HFFc6 (cell line): ENCODE data around the gene STAG3. TPM values are rescaled to one million over a fixed set of nuclear protein-coding genes. Genes with fewer than 3 reads are reported as not detected.
A peak's percentile ranks its signal among the peaks of the same experiment; 100 is the strongest.

Experiments used
- DNase-seq: peaks from one replicate; pipeline ENCODE4 v3.0.0-alpha.2; 2018
- H3K27ac Mint-ChIP-seq: 2 replicates; pipeline ENCODE4 v1.8.0; 2020; ENCODE audit warnings: mild to moderate bottlenecking, mixed read lengths
- H3K27me3 Mint-ChIP-seq: 2 replicates; pipeline ENCODE4 v1.8.0; 2021; ENCODE audit warnings: mild to moderate bottlenecking, moderate library complexity, mixed read lengths; ENCODE audit not compliant: insufficient read depth
- H3K36me3 Mint-ChIP-seq: 2 replicates; pipeline ENCODE4 v1.8.0; 2021; ENCODE audit warnings: low read depth, mixed read lengths
- H3K4me1 Mint-ChIP-seq: 2 replicates; pipeline ENCODE4 v1.8.0; 2020; ENCODE audit warnings: low read depth, mixed read lengths
- H3K4me3 Mint-ChIP-seq: 2 replicates; pipeline ENCODE4 v1.8.0; 2020; ENCODE audit warnings: mild to moderate bottlenecking, moderate library complexity, mixed read lengths
- H3K9me3 Mint-ChIP-seq: 2 replicates; pipeline ENCODE4 v1.8.0; 2020; ENCODE audit warnings: mild to moderate bottlenecking, mixed read lengths
- total RNA-seq, 6 experiments: library from RNA; stranded (reverse); fragmentation: NEBNext Ultra II Directional; extraction: Animal tissue kit (Norgen Biotek cat#: 25700); gene quantifications; 2 replicates in 1 of 6; 3 replicates in 5 of 6; pipeline ENCODE4 v1.2.3, GENCODE V29; 2021
- TF ChIP-seq, protein P1 (sequence below): fragments of 200-600 bp; sonication (generic); IDR thresholded peaks from 2 replicates; pipeline ENCODE4 v1.5.0; 2021; ENCODE audit warnings: antibody characterized with exemption, mild to moderate bottlenecking

The STAG3 gene
- total RNA-seq, 6 experiments from 2014 or later: 0.24 to 0.91 (median 0.43) TPM

DNA sequence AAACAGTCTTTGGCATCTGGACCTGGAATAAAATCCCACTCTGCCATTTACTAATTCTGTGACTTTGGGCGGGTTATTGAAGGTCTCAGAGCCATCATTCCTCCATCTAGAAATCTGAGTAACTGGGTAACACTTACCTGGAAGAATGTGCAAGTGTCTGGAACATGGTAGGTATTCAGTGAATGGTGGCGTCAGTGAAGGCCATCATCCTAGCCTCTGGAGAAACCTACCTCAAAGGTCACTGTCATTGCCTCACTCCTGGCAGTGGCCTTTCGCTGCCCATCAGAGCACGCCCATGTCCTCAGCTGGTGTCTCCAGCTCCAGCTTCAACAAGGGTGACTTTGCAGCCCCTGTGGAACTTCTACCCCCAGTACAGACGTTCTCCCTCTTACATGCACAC lies 13.8 kb upstream of the STAG3 start:
- DNase-seq: no peak
- H3K4me1 Mint-ChIP-seq: peaks cover 30% of the 10 kb centered on the region
- H3K27me3 Mint-ChIP-seq: peaks cover 2% of the 10 kb centered on the region; the same call in 1 of the 2 replicates
- H3K36me3 Mint-ChIP-seq: no peaks in the 10 kb centered on the region
- H3K4me3 Mint-ChIP-seq: no peak overlapping the region
- TF ChIP-seq, protein P1, sequence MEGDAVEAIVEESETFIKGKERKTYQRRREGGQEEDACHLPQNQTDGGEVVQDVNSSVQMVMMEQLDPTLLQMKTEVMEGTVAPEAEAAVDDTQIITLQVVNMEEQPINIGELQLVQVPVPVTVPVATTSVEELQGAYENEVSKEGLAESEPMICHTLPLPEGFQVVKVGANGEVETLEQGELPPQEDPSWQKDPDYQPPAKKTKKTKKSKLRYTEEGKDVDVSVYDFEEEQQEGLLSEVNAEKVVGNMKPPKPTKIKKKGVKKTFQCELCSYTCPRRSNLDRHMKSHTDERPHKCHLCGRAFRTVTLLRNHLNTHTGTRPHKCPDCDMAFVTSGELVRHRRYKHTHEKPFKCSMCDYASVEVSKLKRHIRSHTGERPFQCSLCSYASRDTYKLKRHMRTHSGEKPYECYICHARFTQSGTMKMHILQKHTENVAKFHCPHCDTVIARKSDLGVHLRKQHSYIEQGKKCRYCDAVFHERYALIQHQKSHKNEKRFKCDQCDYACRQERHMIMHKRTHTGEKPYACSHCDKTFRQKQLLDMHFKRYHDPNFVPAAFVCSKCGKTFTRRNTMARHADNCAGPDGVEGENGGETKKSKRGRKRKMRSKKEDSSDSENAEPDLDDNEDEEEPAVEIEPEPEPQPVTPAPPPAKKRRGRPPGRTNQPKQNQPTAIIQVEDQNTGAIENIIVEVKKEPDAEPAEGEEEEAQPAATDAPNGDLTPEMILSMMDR: no peak
- no peaks in the 10 kb centered on the region for H3K9me3 Mint-ChIP-seq
- H3K27ac Mint-ChIP-seq: no peak overlapping the region

DNA sequence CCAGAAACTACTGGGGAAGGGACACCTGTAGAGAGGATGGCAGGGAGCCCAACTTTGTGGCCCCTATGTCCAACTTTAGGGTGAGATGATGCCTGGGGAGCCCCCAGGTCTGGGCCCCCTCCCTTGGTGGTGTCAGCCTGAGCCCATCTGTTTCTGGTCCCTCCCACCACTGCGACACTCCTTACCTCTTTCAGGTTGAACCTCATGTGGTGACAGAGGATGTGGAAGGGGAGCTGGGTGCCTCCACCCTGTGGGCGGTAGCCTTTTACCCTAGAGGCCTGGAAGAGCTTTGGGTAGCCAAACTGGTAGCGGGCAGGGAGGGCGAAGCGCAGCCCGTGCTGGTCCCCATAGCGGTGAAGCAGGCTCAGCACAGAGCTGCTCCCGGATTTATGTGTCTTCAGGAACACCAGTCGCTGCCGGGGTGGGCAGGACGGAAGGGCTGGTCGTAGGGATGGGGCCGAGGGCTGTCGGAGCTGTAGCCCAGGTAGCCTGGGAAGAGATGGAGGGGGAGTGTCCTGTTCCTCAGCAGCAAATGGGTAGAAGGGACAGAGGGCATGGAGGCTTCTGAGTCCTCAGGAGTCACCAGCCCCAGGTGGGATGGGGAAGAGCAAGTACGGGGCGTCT lies 11.3 kb upstream of the STAG3 start:
- Mint-ChIP-seq H3K36me3 (no peaks in the 10 kb centered on the region), H3K4me3 (no peak overlapping the region), H3K4me1 (peaks cover 33% of the 10 kb centered on the region), H3K27me3 (peaks cover 2% of the 10 kb centered on the region; the same call in 1 of the 2 replicates), H3K27ac (no peak overlapping the region), H3K9me3 (no peaks in the 10 kb centered on the region)
- TF ChIP-seq, protein P1: no peak
- no peak for DNase-seq

DNA sequence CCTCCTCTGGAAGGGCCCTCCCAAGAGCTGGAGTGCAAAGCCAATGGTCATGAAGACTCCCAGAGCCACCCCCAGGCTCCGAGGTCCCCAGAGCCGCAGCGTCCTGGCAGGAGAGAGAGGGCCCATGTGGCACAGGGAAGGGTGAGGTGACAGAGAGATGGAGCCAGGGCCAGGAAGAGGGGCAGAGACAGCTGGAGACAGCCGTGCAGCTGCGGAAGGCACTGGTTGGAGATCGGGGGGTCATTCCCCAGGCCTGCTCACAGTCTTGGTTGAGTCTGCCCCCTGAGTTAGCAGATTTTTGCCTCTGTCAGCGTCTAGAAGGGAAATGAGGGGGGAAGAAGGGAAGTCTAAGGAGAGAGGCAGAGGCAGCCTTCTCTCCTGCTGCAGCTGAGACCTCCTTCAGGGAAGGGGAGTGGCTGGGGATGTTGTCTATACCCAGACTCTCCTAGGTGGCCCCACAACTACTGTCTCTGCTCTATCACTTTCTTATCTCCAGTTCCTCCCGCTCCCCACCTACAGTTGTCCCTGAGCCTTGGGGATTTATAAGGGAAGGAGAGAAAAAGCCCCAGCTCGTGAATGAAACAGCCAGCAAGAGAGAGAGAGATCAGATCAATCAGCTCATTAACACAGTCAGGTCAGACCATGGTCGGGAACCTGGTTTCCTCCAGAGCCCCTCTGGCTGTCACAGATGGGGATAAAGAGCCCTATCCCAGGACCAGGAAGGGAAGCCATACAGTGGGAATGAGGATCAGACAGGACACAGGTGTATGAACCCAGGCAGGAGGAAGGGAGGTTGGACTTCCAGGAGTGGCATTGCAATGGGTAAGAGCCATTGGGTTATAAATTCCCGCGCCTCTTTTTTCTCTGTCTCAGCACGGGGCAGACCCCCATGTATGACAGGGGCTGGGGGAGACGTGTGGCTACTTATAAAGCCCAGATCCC lies 10.5 kb upstream of the STAG3 start:
- Mint-ChIP-seq H3K4me1 (peaks cover 33% of the 10 kb centered on the region), H3K36me3 (no peaks in the 10 kb centered on the region), H3K27me3 (peaks cover 2% of the 10 kb centered on the region; the same call in 1 of the 2 replicates), H3K27ac (peak overlapping the region; percentile 87), H3K9me3 (no peaks in the 10 kb centered on the region), H3K4me3 (peak overlapping the region; percentile 91)
- TF ChIP-seq, protein P1: no peak
- DNase-seq: no peak

DNA sequence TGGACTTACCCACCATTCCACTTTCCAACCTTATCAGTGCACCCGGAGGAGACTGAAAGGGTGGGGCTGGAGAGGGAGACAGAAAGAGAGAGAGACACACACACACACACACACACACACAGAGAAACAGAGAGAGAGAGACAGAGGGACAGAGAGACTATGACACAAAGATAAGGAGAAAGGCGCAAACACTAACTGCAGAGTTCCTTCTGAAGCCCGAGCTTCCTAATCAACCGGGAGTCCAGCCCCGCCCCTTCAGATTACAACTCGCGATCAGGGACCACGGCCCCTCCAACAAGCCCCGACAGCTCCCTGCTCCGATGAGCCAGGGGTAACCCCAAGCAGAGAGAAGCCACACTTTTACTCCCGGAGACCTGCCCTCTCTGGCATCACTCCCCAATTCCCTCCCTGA lies 9.8 kb upstream of the STAG3 start:
- TF ChIP-seq, protein P1: no peak
- H3K4me1 Mint-ChIP-seq: peaks cover 33% of the 10 kb centered on the region
- DNase-seq: no peak
- H3K27me3 Mint-ChIP-seq: peaks cover 2% of the 10 kb centered on the region; the same call in 1 of the 2 replicates
- no peaks in the 10 kb centered on the region for H3K9me3 Mint-ChIP-seq
- H3K27ac Mint-ChIP-seq: peak overlapping the region; percentile 87
- H3K4me3 Mint-ChIP-seq: peak overlapping the region; percentile 91
- no peaks in the 10 kb centered on the region for H3K36me3 Mint-ChIP-seq

DNA sequence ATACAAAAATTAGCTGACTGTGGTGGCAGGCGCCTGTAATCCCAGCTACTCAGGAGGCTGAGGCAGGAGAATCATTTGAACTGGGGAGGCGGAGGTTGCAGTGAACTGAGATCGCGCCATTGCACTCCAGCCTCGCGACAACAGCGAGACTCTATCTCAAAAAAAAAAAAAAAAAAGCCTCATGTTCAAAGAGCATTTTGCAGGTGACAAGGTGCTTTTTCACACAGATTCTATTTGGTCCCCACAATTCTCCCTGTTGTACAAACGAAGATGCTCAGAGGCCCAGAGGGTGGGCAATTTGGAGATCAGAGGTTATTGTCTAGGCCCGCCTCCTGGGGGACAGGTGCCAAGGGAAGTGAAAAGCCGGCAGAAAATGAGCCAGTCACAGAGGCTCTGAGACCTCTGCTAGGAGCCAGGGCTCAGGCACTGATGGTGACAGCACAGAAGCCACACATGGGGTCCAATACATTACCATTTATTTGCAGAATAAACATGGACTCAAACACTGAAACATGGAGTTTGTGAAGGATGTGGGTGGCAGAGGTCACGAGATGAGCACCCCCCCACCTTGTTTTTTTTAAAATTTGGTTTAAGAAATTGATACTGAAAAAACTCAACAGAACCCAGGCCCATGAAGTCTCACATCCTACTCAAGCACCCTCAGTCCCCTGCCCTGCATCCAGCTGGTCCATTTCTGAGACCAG lies 8.4 kb upstream of the STAG3 start:
- no peaks in the 10 kb centered on the region for H3K36me3 Mint-ChIP-seq
- H3K27ac Mint-ChIP-seq: no peak overlapping the region
- no peak for DNase-seq
- peaks cover 25% of the 10 kb centered on the region for H3K4me1 Mint-ChIP-seq
- TF ChIP-seq, protein P1: no peak; the same call in 1 of the 2 replicates
- H3K4me3 Mint-ChIP-seq: peak overlapping the region; percentile 91; the same call in 1 of the 2 replicates
- peaks cover 2% of the 10 kb centered on the region; the same call in 1 of the 2 replicates for H3K27me3 Mint-ChIP-seq
- no peaks in the 10 kb centered on the region for H3K9me3 Mint-ChIP-seq
